GM23338 (cell line): ENCODE measurements around the gene ATR.
A peak's percentile ranks its signal among the peaks of the same experiment; 100 is the strongest.

ENCODE experiments used
- CREB1 ChIP-seq: fragments of 250-450 bp; sonication (Bioruptor Pico); IDR thresholded peaks from 2 replicates; pipeline ENCODE4 v1.5.0; 2020; ENCODE audit warnings: low read depth, mild to moderate bottlenecking, moderate library complexity
- CTCF ChIP-seq, 2 experiments: fragments of 200-600 bp in 1 of 2; sonication (generic) in 1 of 2; conservative IDR thresholded peaks; 2 replicates each; pipeline versions ENCODE4 v1.5.1 to v1.6.1; 2016 to 2017; ENCODE audit warnings: antibody characterized with exemption in 2 of 2, low read depth in 2 of 2, mild to moderate bottlenecking in 2 of 2, moderate library complexity in 1 of 2
- EZH2 ChIP-seq: fragments of 200-600 bp; sonication (generic); IDR thresholded peaks from one replicate; pipeline ENCODE4 v1.8.0; 2017; ENCODE audit warnings: antibody characterized with exemption, mild to moderate bottlenecking, low read depth; ENCODE audit not compliant: unreplicated experiment
- JUNB ChIP-seq: IDR thresholded peaks from one replicate; pipeline ENCODE4 v1.6.1; 2016; ENCODE audit warnings: antibody characterized with exemption; ENCODE audit not compliant: unreplicated experiment
- POLR2AphosphoS5 ChIP-seq: IDR thresholded peaks from 2 replicates; pipeline ENCODE4 v1.6.1; 2016; ENCODE audit warnings: antibody characterized with exemption, low read depth
- ZNF114 ChIP-seq: fragments of 250-450 bp; sonication (Bioruptor Pico); IDR thresholded peaks from 2 replicates; pipeline ENCODE4 v1.5.0; 2020; ENCODE audit warnings: mild to moderate bottlenecking, moderate library complexity
- ZNF331 ChIP-seq: fragments of 250-450 bp; sonication (Bioruptor Pico); IDR thresholded peaks from 2 replicates; pipeline ENCODE4 v1.5.0; 2020; ENCODE audit warnings: low read depth, mild to moderate bottlenecking, moderate library complexity

- TF ChIP-seq POLR2AphosphoS5 = peak; percentile 84
- no peak for TF ChIP-seq CTCF (conservative IDR thresholded peaks at IDR 0.05; ENCODE audit: low read depth in 2 of 2)
- no peak for TF ChIP-seq EZH2
- TF ChIP-seq ZNF331 (CRISPR knock-in tag) = no peak
- TF ChIP-seq ZNF114 (CRISPR knock-in tag) = no peak
- peak; percentile 81 for TF ChIP-seq CREB1
- no peak for TF ChIP-seq JUNB
These were observed at the start of gene ATR for GRCh38 chr3:142578329-142579223.
